Right lobe of liver (tissue), 4 donors: ENCODE results near the gene CLTB.

Experiments used
- POLR2A ChIP-seq: fragments of 450-650 bp; IDR thresholded peaks from one replicate; pipeline ENCODE4 v1.6.1; 2017; ENCODE audit warnings: antibody characterized with exemption, mild to moderate bottlenecking
- TF ChIP-seq, protein P1 (sequence below), 4 donors: fragments of 200-600 bp in 3 of 4; fragments of 450-650 bp in 1 of 4; IDR thresholded peaks; one replicate each; pipeline versions ENCODE4 v1.5.1 to v1.8.0; 2016 to 2022; ENCODE audit warnings: antibody characterized with exemption in 4 of 4, mild to moderate bottlenecking in 2 of 4
- donor health status: DM: no; HTN: no; CAD: no.
- donor health status: DM: no; HTN: no; CAD: no.
- donor health status: DM: no; HTN: yes; CAD: no.

DNA sequence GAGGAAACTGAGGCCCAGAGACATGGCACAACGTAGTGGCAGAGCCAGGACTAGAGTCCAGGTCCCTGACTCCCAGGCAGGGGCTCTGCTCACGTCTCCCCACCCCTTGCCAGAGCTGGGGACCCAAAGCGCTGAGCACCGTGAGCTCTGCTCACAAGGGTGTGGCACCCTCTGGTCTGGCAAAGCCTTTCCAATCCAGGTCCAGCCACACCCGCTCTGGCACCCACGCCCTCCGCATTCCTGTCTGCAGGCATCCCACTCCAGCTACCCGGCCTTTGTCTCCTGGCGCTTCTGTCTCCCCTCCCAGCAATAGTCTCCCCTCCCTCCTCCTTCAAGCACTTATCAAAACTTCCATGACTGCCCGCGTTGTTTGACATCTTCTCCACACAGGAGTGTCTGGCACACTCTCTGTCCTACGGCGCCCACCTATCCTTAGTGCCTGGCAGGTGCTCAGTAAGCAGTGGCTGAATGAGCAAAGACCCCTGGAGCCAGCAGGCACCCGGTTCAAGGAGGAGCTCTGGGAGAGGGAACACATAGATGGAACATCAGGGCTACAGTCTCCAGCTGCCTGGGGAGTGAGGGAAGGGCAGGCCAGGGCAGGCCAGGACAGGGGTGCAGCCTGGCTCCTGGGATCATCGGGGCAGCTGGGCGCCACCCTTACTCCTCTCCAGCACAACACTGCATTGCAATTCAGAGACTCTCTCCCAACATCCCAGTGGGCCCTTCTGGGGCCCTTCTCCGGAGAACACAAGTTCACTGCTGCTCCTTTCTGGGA is 15.8 kb downstream of the CLTB start:
- TF ChIP-seq, protein P1, sequence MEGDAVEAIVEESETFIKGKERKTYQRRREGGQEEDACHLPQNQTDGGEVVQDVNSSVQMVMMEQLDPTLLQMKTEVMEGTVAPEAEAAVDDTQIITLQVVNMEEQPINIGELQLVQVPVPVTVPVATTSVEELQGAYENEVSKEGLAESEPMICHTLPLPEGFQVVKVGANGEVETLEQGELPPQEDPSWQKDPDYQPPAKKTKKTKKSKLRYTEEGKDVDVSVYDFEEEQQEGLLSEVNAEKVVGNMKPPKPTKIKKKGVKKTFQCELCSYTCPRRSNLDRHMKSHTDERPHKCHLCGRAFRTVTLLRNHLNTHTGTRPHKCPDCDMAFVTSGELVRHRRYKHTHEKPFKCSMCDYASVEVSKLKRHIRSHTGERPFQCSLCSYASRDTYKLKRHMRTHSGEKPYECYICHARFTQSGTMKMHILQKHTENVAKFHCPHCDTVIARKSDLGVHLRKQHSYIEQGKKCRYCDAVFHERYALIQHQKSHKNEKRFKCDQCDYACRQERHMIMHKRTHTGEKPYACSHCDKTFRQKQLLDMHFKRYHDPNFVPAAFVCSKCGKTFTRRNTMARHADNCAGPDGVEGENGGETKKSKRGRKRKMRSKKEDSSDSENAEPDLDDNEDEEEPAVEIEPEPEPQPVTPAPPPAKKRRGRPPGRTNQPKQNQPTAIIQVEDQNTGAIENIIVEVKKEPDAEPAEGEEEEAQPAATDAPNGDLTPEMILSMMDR (IDR thresholded peaks at IDR 0.05): no peak
- no peak for TF ChIP-seq POLR2A
